Activated CD8-positive, alpha-beta T cell treated with anti-CD3 and anti-CD28 coated beads for 36 hours (primary cell): ENCODE data around the gene SLC30A2. TPM values are rescaled to one million over a fixed set of nuclear protein-coding genes. Genes with fewer than 3 reads are reported as not detected.

Experiments used
- ATAC-seq: fragments of 200-7000 bp; cut with Tn5 transposase; one replicate; pipeline ENCODE4 v1.10.0; 2021; ENCODE audit warnings: mild to moderate bottlenecking, moderate library complexity
- CTCF ChIA-PET: fragments of 350-600 bp; sonication (Branson Sonifier 250); formaldehyde crosslinking; loops from one replicate; lab custom pipeline; 2021; ENCODE audit warnings: antibody characterized with exemption; lab: Charles Lee
- POLR2A ChIA-PET: fragments of 350-600 bp; sonication (Branson Sonifier 250); formaldehyde crosslinking; loops from one replicate; lab custom pipeline; 2021; ENCODE audit warnings: antibody characterized with exemption; lab: Charles Lee
- DNase-seq: peaks from one replicate; pipeline ENCODE4 v3.0.0-alpha.2; 2020
- H3K27ac Mint-ChIP-seq: one replicate; pipeline ENCODE4 v1.8.0; 2021; ENCODE audit warnings: mild to moderate bottlenecking, mixed read lengths
- H3K27me3 Mint-ChIP-seq: one replicate; pipeline ENCODE4 v1.8.0; 2021; ENCODE audit warnings: mixed read lengths
- H3K36me3 Mint-ChIP-seq: one replicate; pipeline ENCODE4 v1.8.0; 2021; ENCODE audit warnings: low read depth, mixed read lengths
- H3K4me1 Mint-ChIP-seq: one replicate; pipeline ENCODE4 v1.8.0; 2021; ENCODE audit warnings: low read depth, mixed read lengths
- H3K4me3 Mint-ChIP-seq: one replicate; pipeline ENCODE4 v1.8.0; 2021; ENCODE audit warnings: mild to moderate bottlenecking, moderate library complexity, mixed read lengths
- H3K9me3 Mint-ChIP-seq: one replicate; pipeline ENCODE4 v1.8.0; 2021; ENCODE audit warnings: mixed read lengths
- intact Hi-C: fragments of 100-400 bp; cut with micrococcal nuclease; formaldehyde crosslinking; loops from one replicate; pipeline ENCODE4 v1.10.0; 2022
- total RNA-seq, 2 experiments: library from RNA; stranded (reverse); gene quantifications; one replicate each; pipeline ENCODE4 v1.2.3, GENCODE V29; 2021
- TF ChIP-seq, protein P1 (sequence below): fragments of 200-600 bp; IDR thresholded peaks from one replicate; pipeline ENCODE4 v1.8.0; 2022; ENCODE audit warnings: antibody characterized with exemption, mild to moderate bottlenecking

Gene SLC30A2
- total RNA-seq, 2 experiments from 2014 or later = not detected

DNA sequence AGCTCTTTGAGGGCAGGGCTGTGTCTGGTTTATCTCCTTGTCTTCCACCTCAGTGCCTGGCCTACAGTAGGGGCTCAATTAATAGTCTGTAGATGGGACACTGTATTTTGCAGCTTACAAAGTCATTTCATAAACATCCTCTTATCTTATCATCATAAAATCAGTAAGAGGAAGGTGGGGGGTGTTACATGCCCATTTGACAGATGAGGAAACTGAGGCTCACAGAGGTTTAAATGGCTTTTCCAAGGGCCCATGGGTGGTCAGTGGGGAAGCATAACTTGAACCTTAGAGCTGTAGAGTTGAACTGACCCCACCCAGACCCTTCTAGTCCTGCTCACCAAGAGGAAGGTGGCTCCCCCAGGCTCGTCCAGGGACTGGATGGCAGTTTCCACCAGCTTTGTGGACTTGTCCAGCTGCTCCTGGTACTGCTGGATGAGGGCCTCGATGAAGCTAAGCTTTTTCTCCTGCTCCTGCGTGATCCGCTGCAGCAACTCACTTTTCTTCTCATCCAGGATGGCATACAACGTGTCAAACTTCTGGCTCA is 12.2 kb upstream of the SLC30A2 start:
- H3K27me3 Mint-ChIP-seq = peaks cover 25% of the 10 kb centered on the region
- CTCF ChIA-PET = interaction anchor here (0.8 to 2.0 kb wide), 6 partner anchors 22 to 359 kb away, joined by 3 to 6 read pairs (median 3); no protein-coding TSS in a partner anchor
- TF ChIP-seq, protein P1, sequence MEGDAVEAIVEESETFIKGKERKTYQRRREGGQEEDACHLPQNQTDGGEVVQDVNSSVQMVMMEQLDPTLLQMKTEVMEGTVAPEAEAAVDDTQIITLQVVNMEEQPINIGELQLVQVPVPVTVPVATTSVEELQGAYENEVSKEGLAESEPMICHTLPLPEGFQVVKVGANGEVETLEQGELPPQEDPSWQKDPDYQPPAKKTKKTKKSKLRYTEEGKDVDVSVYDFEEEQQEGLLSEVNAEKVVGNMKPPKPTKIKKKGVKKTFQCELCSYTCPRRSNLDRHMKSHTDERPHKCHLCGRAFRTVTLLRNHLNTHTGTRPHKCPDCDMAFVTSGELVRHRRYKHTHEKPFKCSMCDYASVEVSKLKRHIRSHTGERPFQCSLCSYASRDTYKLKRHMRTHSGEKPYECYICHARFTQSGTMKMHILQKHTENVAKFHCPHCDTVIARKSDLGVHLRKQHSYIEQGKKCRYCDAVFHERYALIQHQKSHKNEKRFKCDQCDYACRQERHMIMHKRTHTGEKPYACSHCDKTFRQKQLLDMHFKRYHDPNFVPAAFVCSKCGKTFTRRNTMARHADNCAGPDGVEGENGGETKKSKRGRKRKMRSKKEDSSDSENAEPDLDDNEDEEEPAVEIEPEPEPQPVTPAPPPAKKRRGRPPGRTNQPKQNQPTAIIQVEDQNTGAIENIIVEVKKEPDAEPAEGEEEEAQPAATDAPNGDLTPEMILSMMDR = no peak
- H3K27ac Mint-ChIP-seq = no peak overlapping the region
- DNase-seq = no peak
- intact Hi-C loops = no loop called here
- no peaks in the 10 kb centered on the region for H3K36me3 Mint-ChIP-seq
- ATAC-seq = no peak
- no peak overlapping the region for H3K4me3 Mint-ChIP-seq
- peaks cover 2% of the 10 kb centered on the region for H3K4me1 Mint-ChIP-seq
- POLR2A ChIA-PET = no interaction called here
- no peaks in the 10 kb centered on the region for H3K9me3 Mint-ChIP-seq

DNA sequence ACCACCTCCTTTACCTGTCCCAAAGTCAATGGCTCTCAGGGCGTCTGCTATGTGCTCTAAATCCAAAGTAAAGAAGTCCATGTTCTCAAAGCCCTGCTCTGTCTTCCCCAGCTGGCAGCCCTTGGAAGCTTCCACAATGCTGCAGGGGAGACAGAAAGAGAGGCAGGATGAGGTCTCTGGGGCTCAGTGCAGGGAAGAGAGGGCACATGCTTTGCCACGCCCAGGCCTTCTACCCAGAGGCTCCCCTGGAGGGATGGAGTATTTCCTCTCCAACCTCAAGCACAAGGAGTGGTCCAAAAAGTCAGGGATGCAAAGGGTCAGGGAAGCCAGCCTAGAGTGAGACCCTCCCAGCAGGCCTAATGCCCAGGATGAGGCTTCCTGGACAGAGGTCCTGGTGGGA is 11.3 kb upstream of the SLC30A2 start:
- Mint-ChIP-seq H3K36me3 (no peaks in the 10 kb centered on the region), H3K9me3 (no peaks in the 10 kb centered on the region), H3K4me3 (no peak overlapping the region), H3K27me3 (peaks cover 25% of the 10 kb centered on the region), H3K4me1 (peaks cover 2% of the 10 kb centered on the region), H3K27ac (no peak overlapping the region)
- POLR2A ChIA-PET = no interaction called here
- DNase-seq = no peak
- ATAC-seq = no peak
- intact Hi-C loops = no loop called here
- TF ChIP-seq, protein P1 = no peak
- CTCF ChIA-PET = interaction anchor here (1.0 to 2.0 kb wide), 3 partner anchors 27 to 307 kb away, joined by 3 to 5 read pairs (median 3); no protein-coding TSS in a partner anchor

DNA sequence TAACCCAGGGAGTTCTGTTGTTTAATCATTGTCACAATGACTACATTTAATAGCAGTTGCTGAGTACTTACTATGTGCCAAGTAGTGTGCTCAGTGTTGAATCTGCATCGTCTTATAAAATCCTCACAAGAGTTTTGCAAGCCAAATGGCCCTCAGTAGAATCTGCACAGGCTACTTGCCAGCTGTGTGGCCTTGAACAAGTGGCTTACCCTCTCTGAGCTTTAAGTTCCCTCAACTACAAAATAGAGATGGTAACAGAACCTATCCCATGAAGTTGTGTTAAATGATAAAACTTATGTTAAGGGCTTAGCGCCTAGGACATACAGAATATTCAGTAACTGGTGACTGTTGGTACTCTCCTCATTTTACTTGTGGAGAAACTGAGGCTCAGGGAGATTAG is 9.1 kb upstream of the SLC30A2 start:
- CTCF ChIA-PET = interaction anchor here (1.3 to 3.6 kb wide), 3 partner anchors 10 to 362 kb away, joined by 4 to 12 read pairs (median 4); partner anchors contain the start of gene SLC30A2
- POLR2A ChIA-PET = interaction anchor here (0.9 to 1.0 kb wide), 2 partner anchors 14 to 20 kb away, joined by 3 read pairs; no protein-coding TSS in a partner anchor
- Mint-ChIP-seq H3K9me3 (no peaks in the 10 kb centered on the region), H3K4me3 (no peak overlapping the region), H3K27ac (no peak overlapping the region), H3K4me1 (peaks cover 2% of the 10 kb centered on the region), H3K36me3 (no peaks in the 10 kb centered on the region), H3K27me3 (peaks cover 36% of the 10 kb centered on the region)
- DNase-seq (no peak), ATAC-seq (no peak)
- intact Hi-C loops = no loop called here
- TF ChIP-seq, protein P1 = no peak

DNA sequence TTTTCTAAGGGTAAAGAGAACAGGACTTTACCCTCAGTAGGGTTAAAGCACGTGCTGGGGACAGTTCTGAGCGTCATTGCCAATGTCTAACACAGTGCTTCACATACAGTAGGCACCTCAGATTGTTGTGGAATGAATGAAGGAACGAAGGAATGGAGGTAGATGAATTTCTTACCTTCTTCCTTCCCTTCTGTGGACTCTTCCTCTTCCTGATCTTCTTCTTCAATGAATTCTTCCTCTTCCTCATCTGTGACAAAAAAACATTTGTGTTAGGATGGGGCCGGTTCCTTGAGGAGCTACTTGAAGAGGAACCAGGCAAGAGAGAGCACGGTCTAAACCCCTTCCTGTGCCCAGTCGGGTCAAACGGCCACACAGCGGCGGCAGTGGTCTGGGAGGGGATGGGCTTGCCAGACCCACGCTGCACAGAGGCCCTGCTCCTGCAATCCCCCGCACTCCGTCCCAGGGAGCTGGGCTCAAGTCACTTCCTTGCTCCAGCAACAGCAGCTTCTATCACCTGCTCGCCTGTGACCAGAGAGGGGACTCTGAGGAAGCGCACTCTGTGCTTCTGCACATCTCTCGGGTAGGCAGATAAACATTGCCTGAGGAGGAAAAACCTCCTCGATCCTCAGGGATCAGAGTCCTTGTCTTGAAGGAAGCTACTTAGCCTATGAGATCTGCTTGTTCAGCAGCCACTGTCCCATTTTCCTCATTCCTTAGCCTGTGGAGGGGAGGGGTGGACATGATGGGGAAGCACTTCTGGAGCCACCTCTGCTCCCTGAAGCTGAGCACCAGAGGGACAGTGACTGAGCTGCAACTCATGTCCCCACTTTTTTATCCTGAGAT is 8.0 kb upstream of the SLC30A2 start:
- H3K4me3 Mint-ChIP-seq = no peak overlapping the region
- intact Hi-C loops = no loop called here
- ChIA-PET CTCF (interaction anchor here (1.3 to 3.6 kb wide), 3 partner anchors 8 to 363 kb away, joined by 4 to 12 read pairs (median 4); partner anchors contain the start of gene SLC30A2), POLR2A (interaction anchor here (0.6 to 0.8 kb wide), 2 partner anchors 29 to 67 kb away, joined by 3 read pairs; no protein-coding TSS in a partner anchor)
- TF ChIP-seq, protein P1 = no peak
- ATAC-seq (no peak), DNase-seq (no peak)
- H3K27ac Mint-ChIP-seq = no peak overlapping the region
- H3K36me3 Mint-ChIP-seq = no peaks in the 10 kb centered on the region
- peaks cover 35% of the 10 kb centered on the region for H3K27me3 Mint-ChIP-seq
- H3K9me3 Mint-ChIP-seq = no peaks in the 10 kb centered on the region
- peaks cover 2% of the 10 kb centered on the region for H3K4me1 Mint-ChIP-seq
